Adrenal gland (tissue), 5 donors: ENCODE measurements around the gene CPVL.

Experiments
- POLR2A ChIP-seq, 2 donors: fragments of 450-650 bp; IDR thresholded peaks; one replicate each; pipeline ENCODE4 v1.6.1; 2017; ENCODE audit warnings: antibody characterized with exemption in 2 of 2, mild to moderate bottlenecking in 2 of 2, moderate library complexity in 1 of 2
- TF ChIP-seq, protein P1 (sequence below), 6 experiments: fragments of 450-650 bp in 4 of 6; fragments of 200-600 bp in 2 of 6; sonication (generic) in 1 of 6; IDR thresholded peaks; 1 replicate in 5 of 6; 2 replicates in 1 of 6; pipeline versions ENCODE4 v1.5.1 to v1.8.0; 2016 to 2021; ENCODE audit warnings: antibody characterized with exemption in 6 of 6, mild to moderate bottlenecking in 2 of 6, moderate library complexity in 1 of 6
- donor health status: DM: no; HTN: no; CAD: no.

DNA sequence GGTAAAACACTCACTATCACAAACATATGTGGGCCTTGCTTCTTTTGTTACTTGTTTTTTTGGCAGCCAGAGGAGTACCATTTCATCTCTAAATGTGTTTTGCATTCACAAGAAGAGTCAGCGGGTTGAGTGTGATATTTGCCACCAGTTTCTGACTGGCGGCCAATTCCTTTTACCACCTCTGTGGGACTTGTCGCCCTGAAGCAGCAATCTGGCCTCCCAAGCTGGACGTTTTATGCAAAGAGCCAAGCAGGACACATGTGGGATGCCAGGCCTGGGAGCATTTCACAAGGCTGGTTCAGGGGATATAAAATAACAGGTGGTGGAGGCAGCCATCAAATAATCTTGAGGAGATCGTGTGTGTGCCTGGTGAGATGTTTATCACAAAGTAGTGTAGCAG, 126.4 kb downstream of the CPVL start:
- TF ChIP-seq, protein P1, sequence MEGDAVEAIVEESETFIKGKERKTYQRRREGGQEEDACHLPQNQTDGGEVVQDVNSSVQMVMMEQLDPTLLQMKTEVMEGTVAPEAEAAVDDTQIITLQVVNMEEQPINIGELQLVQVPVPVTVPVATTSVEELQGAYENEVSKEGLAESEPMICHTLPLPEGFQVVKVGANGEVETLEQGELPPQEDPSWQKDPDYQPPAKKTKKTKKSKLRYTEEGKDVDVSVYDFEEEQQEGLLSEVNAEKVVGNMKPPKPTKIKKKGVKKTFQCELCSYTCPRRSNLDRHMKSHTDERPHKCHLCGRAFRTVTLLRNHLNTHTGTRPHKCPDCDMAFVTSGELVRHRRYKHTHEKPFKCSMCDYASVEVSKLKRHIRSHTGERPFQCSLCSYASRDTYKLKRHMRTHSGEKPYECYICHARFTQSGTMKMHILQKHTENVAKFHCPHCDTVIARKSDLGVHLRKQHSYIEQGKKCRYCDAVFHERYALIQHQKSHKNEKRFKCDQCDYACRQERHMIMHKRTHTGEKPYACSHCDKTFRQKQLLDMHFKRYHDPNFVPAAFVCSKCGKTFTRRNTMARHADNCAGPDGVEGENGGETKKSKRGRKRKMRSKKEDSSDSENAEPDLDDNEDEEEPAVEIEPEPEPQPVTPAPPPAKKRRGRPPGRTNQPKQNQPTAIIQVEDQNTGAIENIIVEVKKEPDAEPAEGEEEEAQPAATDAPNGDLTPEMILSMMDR (IDR thresholded peaks at IDR 0.05), result no peak
- TF ChIP-seq POLR2A (IDR thresholded peaks at IDR 0.05), result no peak
